Activated T-helper 17 cell treated with anti-CD3 and anti-CD28 coated beads, Interleukin-2, amount 50 U/mL, for 72 hours (primary cell): ENCODE results near the gene GPS1. TPM values are rescaled to one million over a fixed set of nuclear protein-coding genes. Genes with fewer than 3 reads are reported as not detected.

Experiments
- ATAC-seq: fragments of 150-1000 bp; cut with Tn5 transposase; replicated peaks from 2 replicates; pipeline ENCODE4 v1.10.0; 2021; ENCODE audit warnings: mild to moderate bottlenecking, moderate library complexity
- H3K27ac Mint-ChIP-seq: one replicate; pipeline ENCODE4 v1.8.0; 2022; ENCODE audit warnings: mixed read lengths
- H3K27me3 Mint-ChIP-seq: one replicate; pipeline ENCODE4 v1.8.0; 2022; ENCODE audit warnings: mixed read lengths
- H3K36me3 Mint-ChIP-seq: one replicate; pipeline ENCODE4 v1.8.0; 2022; ENCODE audit warnings: low read depth, mild to moderate bottlenecking, mixed read lengths
- H3K4me1 Mint-ChIP-seq: one replicate; pipeline ENCODE4 v1.8.0; 2022; ENCODE audit warnings: mixed read lengths
- H3K4me3 Mint-ChIP-seq: one replicate; pipeline ENCODE4 v1.8.0; 2022; ENCODE audit warnings: mild to moderate bottlenecking, mixed read lengths
- H3K9me3 Mint-ChIP-seq: one replicate; pipeline ENCODE4 v1.8.0; 2022; ENCODE audit warnings: mixed read lengths
- total RNA-seq, 2 donors: library from RNA; stranded (reverse); gene quantifications; one replicate each; pipeline ENCODE4 v1.2.3, GENCODE V29; 2022

Gene GPS1
- total RNA-seq, 2 donors from 2014 or later: 46.2 to 97.2 TPM

DNA sequence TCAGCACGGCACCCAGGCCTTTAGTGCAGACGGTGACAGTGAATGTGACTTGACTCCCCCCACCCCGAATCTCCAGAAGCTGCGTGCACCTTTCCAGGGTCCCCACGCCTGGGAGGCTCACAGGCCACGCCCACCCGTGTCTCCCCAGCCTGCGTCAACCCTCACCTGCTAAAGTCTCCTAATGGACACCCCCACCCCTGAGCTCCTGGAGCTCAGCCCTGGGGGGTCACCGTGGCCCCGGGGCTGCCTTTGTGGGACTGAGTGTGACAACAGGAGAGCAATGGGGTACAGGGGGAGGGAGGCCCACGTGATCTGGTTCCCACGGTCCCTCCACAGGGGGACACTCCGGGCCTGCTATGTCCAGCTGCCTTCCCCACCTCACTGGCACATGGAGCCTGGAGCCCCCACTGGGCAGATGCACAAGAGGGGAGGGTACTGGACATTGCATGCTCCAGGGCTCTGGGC lies 53.8 kb downstream of the GPS1 start:
- ATAC-seq: no peak
- Mint-ChIP-seq H3K27ac (peak overlapping the region; percentile 92), H3K4me3 (peak overlapping the region; percentile 90), H3K4me1 (no peaks in the 10 kb centered on the region), H3K36me3 (no peaks in the 10 kb centered on the region), H3K27me3 (no peaks in the 10 kb centered on the region), H3K9me3 (no peaks in the 10 kb centered on the region)

GRCh38 chr17:82105882-82106687 lies 54.4 kb downstream of the GPS1 start:
- no peaks in the 10 kb centered on the region for H3K36me3 Mint-ChIP-seq
- no peaks in the 10 kb centered on the region for H3K4me1 Mint-ChIP-seq
- no peaks in the 10 kb centered on the region for H3K9me3 Mint-ChIP-seq
- H3K4me3 Mint-ChIP-seq: peak overlapping the region; percentile 90
- ATAC-seq: peak; percentile 91
- H3K27me3 Mint-ChIP-seq: no peaks in the 10 kb centered on the region
- peak overlapping the region; percentile 92 for H3K27ac Mint-ChIP-seq

- no peak for ATAC-seq
- Mint-ChIP-seq H3K4me3 (peak overlapping the region; percentile 90), H3K27me3 (no peaks in the 10 kb centered on the region), H3K4me1 (no peaks in the 10 kb centered on the region), H3K27ac (peak overlapping the region; percentile 92), H3K36me3 (no peaks in the 10 kb centered on the region), H3K9me3 (no peaks in the 10 kb centered on the region)
These were observed 55.1 kb downstream of the GPS1 start for GRCh38 chr17:82106688-82107305.

Other genes with a start within 250 kb of the GPS1 start
- under 1 TPM in 1 of 2 donors, not detected in 1; 0.26 TPM for gene GCGR, start 247.7 kb upstream of the GPS1 start, total RNA-seq
- gene MCRIP1, start 218.6 kb upstream of the GPS1 start, total RNA-seq: 10 to 100 TPM; 45.7 to 94.4 TPM
- gene PPP1R27, start 216.8 kb upstream of the GPS1 start, total RNA-seq: not detected
- gene P4HB, start 191.4 kb upstream of the GPS1 start, total RNA-seq: 100 to 1,000 TPM; 506 to 602 TPM
- 100 to 1,000 TPM; 384 to 814 TPM for gene ARHGDIA, start 180.6 kb upstream of the GPS1 start, total RNA-seq
- gene ALYREF, start 160.3 kb upstream of the GPS1 start, total RNA-seq: 100 to 1,000 TPM; 103 to 251 TPM
- gene ANAPC11, start 160.2 kb upstream of the GPS1 start, total RNA-seq: 100 to 1,000 TPM; 103 to 123 TPM
- gene NPB, start 149.7 kb upstream of the GPS1 start, total RNA-seq: under 1 TPM; 0.17 to 0.53 TPM
- 10 to 100 TPM; 10.1 to 26.8 TPM for gene PCYT2, start 140.5 kb upstream of the GPS1 start, total RNA-seq
- gene SIRT7, start 133.7 kb upstream of the GPS1 start, total RNA-seq: 10 to 100 TPM; 41.3 to 47.5 TPM
- gene MAFG, start 124.2 kb upstream of the GPS1 start, total RNA-seq: 10 to 100 TPM; 28.9 to 32.6 TPM
- gene PYCR1, start 114.6 kb upstream of the GPS1 start, total RNA-seq: 10 to 100 TPM; 25.1 to 40.6 TPM
- not detected for gene MYADML2, start 104.7 kb upstream of the GPS1 start, total RNA-seq
- 1 to 10 TPM in 1 of 2 donors, under 1 TPM in 1; 0.17 to 6.8 TPM for gene NOTUM, start 90.7 kb upstream of the GPS1 start, total RNA-seq
- 10 to 100 TPM; 22.3 to 30.3 TPM for gene ASPSCR1, start 74.3 kb upstream of the GPS1 start, total RNA-seq
- 100 to 1,000 TPM in 1 of 2 donors, 10 to 100 TPM in 1; 66.1 to 102 TPM for gene CENPX, start 29.0 kb upstream of the GPS1 start, total RNA-seq
- gene LRRC45, start 28.6 kb upstream of the GPS1 start, total RNA-seq: 10 to 100 TPM; 14.0 to 23.9 TPM
- gene RAC3, start 20.2 kb upstream of the GPS1 start, total RNA-seq: 1 to 10 TPM; 6.6 to 7.7 TPM
- gene DCXR, start 14.2 kb upstream of the GPS1 start, total RNA-seq: 10 to 100 TPM; 63.1 to 91.0 TPM
- gene RFNG, start 87 bp upstream of the GPS1 start, total RNA-seq: 10 to 100 TPM; 21.1 to 25.2 TPM
- gene DUS1L, start 13.9 kb downstream of the GPS1 start, total RNA-seq: 100 to 1,000 TPM in 1 of 2 donors, 10 to 100 TPM in 1; 59.7 to 129 TPM
- gene FASN, start 46.3 kb downstream of the GPS1 start, total RNA-seq: 100 to 1,000 TPM; 109 to 242 TPM
- gene CCDC57, start 160.9 kb downstream of the GPS1 start, total RNA-seq: 10 to 100 TPM; 36.9 to 37.7 TPM
- gene SLC16A3, start 177.1 kb downstream of the GPS1 start, total RNA-seq: 100 to 1,000 TPM; 167 to 309 TPM
- gene CSNK1D, start 221.8 kb downstream of the GPS1 start, total RNA-seq: 100 to 1,000 TPM; 140 to 142 TPM